ENCODE data around the gene GPR142. TPM values are rescaled to one million over a fixed set of nuclear protein-coding genes. Genes with fewer than 3 reads are reported as not detected.

GPR142 gene
- total and polyA plus RNA-seq, 2 of the 8 experiments (the other 6 are each of a cell fraction or from before 2014, with no cell fraction given): 0.05 TPM; not detected in 1

GRCh38 chr17:74329378-74329777 is 37.9 kb upstream of the GPR142 start:
- DNase-seq (ENCODE audit: low read depth in 1 of 2, low spot score in 2 of 2) (no peak), FAIRE-seq (no peak)
- Histone ChIP-seq H2BK5ac (ENCODE audit: low read depth, low read length) (no peak overlapping the region), H3K14ac (ENCODE audit: insufficient read length) (no peak overlapping the region), H3K4me3 (ENCODE audit: extremely low read depth in 1 of 4, insufficient read depth in 2 of 4, low read depth in 3 of 4, low read length in 4 of 4) (no peak overlapping the region), H2BK12ac (ENCODE audit: low read depth, low read length) (peak overlapping the region; percentile 60; the same call in 1 of the 2 replicates), H2AFZ (ENCODE audit: low read length) (no peak overlapping the region), H3K27me3 (replicated peaks in 1 of 4; ENCODE audit: control insufficient read depth in 3 of 4, extremely low read depth in 1 of 4, insufficient read depth in 3 of 4, low read length in 3 of 4) (peaks cover 3 to 34% (median 27%) of the 10 kb centered on the region in 4 experiments), H3K9me3 (ENCODE audit: insufficient read depth in 2 of 2, low read depth in 1 of 2, low read length in 1 of 2) (peaks cover 6% of the 10 kb centered on the region in 2 experiments; a peak in 2 of 4 replicates), H3K36me3 (ENCODE audit: control insufficient read depth in 2 of 4, insufficient read depth in 4 of 4, low read length in 3 of 4) (no peaks in the 10 kb centered on the region), H3K18ac (ENCODE audit: extremely low read depth, low read length) (no peak overlapping the region), H3K4ac (replicated peaks; ENCODE audit: insufficient read length, low read depth, low read length) (no peak overlapping the region), H3K9ac (replicated peaks in 1 of 4; ENCODE audit: extremely low read depth in 1 of 4, low read depth in 3 of 4, low read length in 3 of 4) (no peak overlapping the region), H3K79me2 (ENCODE audit: control insufficient read depth in 1 of 2, insufficient read depth in 2 of 2, low read length in 2 of 2) (no peaks in the 10 kb centered on the region), H3K23ac (ENCODE audit: insufficient read length) (no peak overlapping the region), H4K20me1 (replicated peaks in 1 of 2; ENCODE audit: control insufficient read depth in 1 of 2, insufficient read depth in 2 of 2, low read length in 2 of 2) (no peaks in the 10 kb centered on the region), H4K91ac (replicated peaks; ENCODE audit: insufficient read length, low read length) (no peak overlapping the region), H3K23me2 (ENCODE audit: low read depth, low read length) (peaks cover 8% of the 10 kb centered on the region), H3K4me1 (replicated peaks in 1 of 4; ENCODE audit: control insufficient read depth in 3 of 4, insufficient read depth in 4 of 4, low read length in 3 of 4) (peaks cover 6 to 22% (median 16%) of the 10 kb centered on the region in 4 experiments), H4K8ac (ENCODE audit: extremely low read depth, insufficient read depth, low read length) (no peak overlapping the region), H2BK20ac (ENCODE audit: low read length) (no peak overlapping the region), H3K56ac (replicated peaks; ENCODE audit: insufficient read length, low read depth, low read length) (no peak overlapping the region), H3K4me2 (ENCODE audit: insufficient read depth in 1 of 2, low read depth in 2 of 2, low read length in 2 of 2) (no peak overlapping the region), H2BK15ac (ENCODE audit: low read length) (peak overlapping the region; percentile 48; the same call in 1 of the 2 replicates), H2AK5ac (ENCODE audit: low read depth, low read length) (peak overlapping the region; percentile 95; the same call in 1 of the 2 replicates), H3K27ac (ENCODE audit: low read depth, low read length) (no peak overlapping the region), H3K79me1 (ENCODE audit: low read depth, low read length) (no peaks in the 10 kb centered on the region), H4K5ac (ENCODE audit: insufficient read length, low read depth, low read length) (no peak overlapping the region), H2BK120ac (replicated peaks; ENCODE audit: low read depth, low read length) (no peak overlapping the region)
- 84% methylated on average over 3 of the region's 3 CpGs; no CpG with 5 or more reads in 1 of the 2 experiments for whole genome bisulfite sequencing, 2 experiments (ENCODE audit: extremely low coverage in 1 of 2, insufficient coverage in 1 of 2, insufficient read length in 1 of 2, insufficient replicate concordance in 2 of 2, low coverage in 1 of 2, low lambda C conversion rate in 2 of 2, missing lambda C conversion rate in 1 of 2)
- POLR2A ChIA-PET (ENCODE audit: partially characterized antibody): no interaction called here
- CTCF ChIA-PET (ENCODE audit: partially characterized antibody): interaction anchor here (0.9 to 3.5 kb wide), 7 partner anchors 21 to 39 kb away, joined by 3 to 15 read pairs (median 6); no protein-coding TSS in a partner anchor
- TF ChIP-seq CREB1 (IDR thresholded peaks at IDR 0.05) (no peak), JUND (IDR thresholded peaks at IDR 0.05; ENCODE audit: low read length) (no peak), JUN (IDR thresholded peaks at IDR 0.05; ENCODE audit: low read depth, low read length) (no peak), TAF1 (IDR thresholded peaks at IDR 0.05; ENCODE audit: low read depth, low read length) (no peak), HDAC2 (IDR thresholded peaks at IDR 0.05; ENCODE audit: borderline replicate concordance in 1 of 2, low read depth in 2 of 2, low read length in 2 of 2) (no peak), MAX (IDR thresholded peaks at IDR 0.05) (no peak), EP300 (IDR thresholded peaks at IDR 0.05; ENCODE audit: borderline replicate concordance in 1 of 2, low read depth in 2 of 2, low read length in 2 of 2) (no peak), TCF12 (IDR thresholded peaks at IDR 0.05; ENCODE audit: low read depth, low read length) (no peak), CEBPB (IDR thresholded peaks at IDR 0.05; ENCODE audit: low read depth, low read length) (no peak), POLR2AphosphoS5 (IDR thresholded peaks at IDR 0.05; ENCODE audit: low read depth, low read length) (no peak), KDM5A (IDR thresholded peaks at IDR 0.05; ENCODE audit: low read length) (no peak), MAFK (IDR thresholded peaks at IDR 0.05; ENCODE audit: low read depth, low read length) (no peak), SRF (IDR thresholded peaks at IDR 0.05; ENCODE audit: low read depth, low read length) (no peak)

All from H1 (cell line).